Kidney epithelial cell (primary cell): ENCODE data around the gene CRABP1. TPM values are rescaled to one million over a fixed set of nuclear protein-coding genes. Genes with fewer than 3 reads are reported as not detected.

ENCODE experiments used
- DNase-seq: peaks from one replicate; pipeline ENCODE4 v3.0.0-alpha.2; 2010; ENCODE audit warnings: low read depth
- H3K27me3 ChIP-seq: 2 replicates; pipeline ENCODE4 v1.6.0; 2011; ENCODE audit warnings: low read length; ENCODE audit not compliant: control insufficient read depth, insufficient read depth
- H3K36me3 ChIP-seq: 2 replicates; pipeline ENCODE4 v1.5.1; 2011; ENCODE audit warnings: low read length; ENCODE audit not compliant: control insufficient read depth, insufficient read depth
- H3K4me3 ChIP-seq: 2 replicates; pipeline ENCODE4 v1.5.1; 2011; ENCODE audit warnings: low read depth, mild to moderate bottlenecking, control low read depth, low read length
- CTCF ChIP-seq: IDR thresholded peaks from 2 replicates; pipeline ENCODE4 v1.5.1; 2011; ENCODE audit warnings: mild to moderate bottlenecking, moderate library complexity, low read length, control low read depth, inconsistent platforms; ENCODE audit not compliant: insufficient read depth, poor library complexity, severe bottlenecking
- total RNA-seq: library from RNA; depleted of rRNA; stranded (reverse); fragments of >200 nt; gene quantifications from 2 replicates; pipeline ENCODE4 v1.2.3, GENCODE V29; 2015

Gene CRABP1
- total RNA-seq, 1 donor from 2014 or later = not detected

GRCh38 chr15:78301326-78301725 is 38.8 kb upstream of the CRABP1 start:
- Histone ChIP-seq H3K4me3 (no peak overlapping the region), H3K27me3 (no peaks in the 10 kb centered on the region), H3K36me3 (no peaks in the 10 kb centered on the region)
- TF ChIP-seq CTCF = no peak
- no peak for DNase-seq

- Histone ChIP-seq H3K27me3 (no peaks in the 10 kb centered on the region), H3K36me3 (no peaks in the 10 kb centered on the region), H3K4me3 (no peak overlapping the region)
- DNase-seq = no peak
- no peak for TF ChIP-seq CTCF
These were observed 38.3 kb upstream of the CRABP1 start for GRCh38 chr15:78301828-78302227.

GRCh38 chr15:78302579-78303312 is 37.4 kb upstream of the CRABP1 start:
- no peaks in the 10 kb centered on the region for H3K27me3 ChIP-seq
- H3K4me3 ChIP-seq = no peak overlapping the region
- no peak for DNase-seq
- TF ChIP-seq CTCF = no peak
- H3K36me3 ChIP-seq = no peaks in the 10 kb centered on the region

GRCh38 chr15:78304216-78305066 is 35.7 kb upstream of the CRABP1 start:
- Histone ChIP-seq H3K4me3 (no peak overlapping the region), H3K36me3 (no peaks in the 10 kb centered on the region), H3K27me3 (no peaks in the 10 kb centered on the region)
- no peak for DNase-seq
- TF ChIP-seq CTCF = no peak

GRCh38 chr15:78306176-78306774 is 33.9 kb upstream of the CRABP1 start:
- Histone ChIP-seq H3K4me3 (no peak overlapping the region), H3K36me3 (no peaks in the 10 kb centered on the region), H3K27me3 (no peaks in the 10 kb centered on the region)
- no peak for DNase-seq
- no peak for TF ChIP-seq CTCF
